ENCODE data around the gene UBR4.

UBR4 gene

DNA sequence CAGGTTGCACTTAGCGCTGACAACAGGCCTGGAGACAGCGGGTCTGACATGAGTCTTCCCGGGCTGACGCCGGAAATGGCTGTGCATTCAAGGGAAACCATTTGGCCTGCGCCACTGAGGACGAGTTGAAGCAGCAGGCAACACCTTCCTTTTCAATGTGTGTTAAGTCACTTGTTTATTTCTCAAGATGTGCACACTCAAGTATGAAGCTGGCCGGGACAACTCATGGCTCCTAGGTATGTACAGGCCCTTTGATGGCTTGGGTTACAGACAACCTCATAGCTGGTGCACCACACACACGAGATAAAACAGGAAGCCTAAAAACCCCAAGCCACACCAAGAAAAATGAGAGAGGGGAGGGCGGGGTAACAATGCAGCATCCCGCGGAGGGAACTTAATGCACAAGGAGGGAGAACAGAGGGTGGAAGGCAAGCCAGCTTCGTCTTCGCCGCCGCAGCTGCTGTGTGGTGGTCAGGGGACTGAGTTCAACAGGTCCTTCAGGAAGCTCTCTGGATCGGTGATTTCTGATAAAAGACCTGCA, 135.6 kb downstream of the UBR4 start:
- H4K20me1 ChIP-seq (ENCODE audit: insufficient read depth, low read length) = no peaks in the 10 kb centered on the region
- H3K4me3 ChIP-seq (ENCODE audit: low read length) = no peak overlapping the region
- no peaks in the 10 kb centered on the region; the same call in 1 of the 2 replicates for H3K36me3 ChIP-seq (replicated peaks; ENCODE audit: insufficient read depth, low read length)
- TF ChIP-seq EZH2phosphoT487 (IDR thresholded peaks at IDR 0.05; ENCODE audit: low read length) (no peak), EZH2 (optimal IDR thresholded peaks at IDR 0.05; ENCODE audit: low read depth, low read length) (no peak)
- TF ChIP-seq, protein P1, sequence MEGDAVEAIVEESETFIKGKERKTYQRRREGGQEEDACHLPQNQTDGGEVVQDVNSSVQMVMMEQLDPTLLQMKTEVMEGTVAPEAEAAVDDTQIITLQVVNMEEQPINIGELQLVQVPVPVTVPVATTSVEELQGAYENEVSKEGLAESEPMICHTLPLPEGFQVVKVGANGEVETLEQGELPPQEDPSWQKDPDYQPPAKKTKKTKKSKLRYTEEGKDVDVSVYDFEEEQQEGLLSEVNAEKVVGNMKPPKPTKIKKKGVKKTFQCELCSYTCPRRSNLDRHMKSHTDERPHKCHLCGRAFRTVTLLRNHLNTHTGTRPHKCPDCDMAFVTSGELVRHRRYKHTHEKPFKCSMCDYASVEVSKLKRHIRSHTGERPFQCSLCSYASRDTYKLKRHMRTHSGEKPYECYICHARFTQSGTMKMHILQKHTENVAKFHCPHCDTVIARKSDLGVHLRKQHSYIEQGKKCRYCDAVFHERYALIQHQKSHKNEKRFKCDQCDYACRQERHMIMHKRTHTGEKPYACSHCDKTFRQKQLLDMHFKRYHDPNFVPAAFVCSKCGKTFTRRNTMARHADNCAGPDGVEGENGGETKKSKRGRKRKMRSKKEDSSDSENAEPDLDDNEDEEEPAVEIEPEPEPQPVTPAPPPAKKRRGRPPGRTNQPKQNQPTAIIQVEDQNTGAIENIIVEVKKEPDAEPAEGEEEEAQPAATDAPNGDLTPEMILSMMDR (IDR thresholded peaks at IDR 0.05; ENCODE audit: low read length) = no peak
- no peak overlapping the region for H3K9ac ChIP-seq (ENCODE audit: low read length)
- no peaks in the 10 kb centered on the region for H3K79me2 ChIP-seq (ENCODE audit: low read length)
- H2AFZ ChIP-seq (ENCODE audit: low read length) = no peak overlapping the region
- no peak for DNase-seq
- no peaks in the 10 kb centered on the region for H3K4me1 ChIP-seq (ENCODE audit: low read length)
- H3K4me2 ChIP-seq (ENCODE audit: low read depth, low read length) = no peak overlapping the region
- H3K27me3 ChIP-seq (replicated peaks; ENCODE audit: insufficient read depth, low read length) = no peaks in the 10 kb centered on the region
- no peaks in the 10 kb centered on the region for H3K9me2 ChIP-seq (replicated peaks; ENCODE audit: insufficient read depth, low read length)
- no peaks in the 10 kb centered on the region for H3K9me3 ChIP-seq (replicated peaks; ENCODE audit: insufficient read depth, low read length)
- H3F3A ChIP-seq (ENCODE audit: insufficient read depth, low read length) = no peaks in the 10 kb centered on the region
- H3K27ac ChIP-seq (ENCODE audit: low read length) = no peak overlapping the region

DNA sequence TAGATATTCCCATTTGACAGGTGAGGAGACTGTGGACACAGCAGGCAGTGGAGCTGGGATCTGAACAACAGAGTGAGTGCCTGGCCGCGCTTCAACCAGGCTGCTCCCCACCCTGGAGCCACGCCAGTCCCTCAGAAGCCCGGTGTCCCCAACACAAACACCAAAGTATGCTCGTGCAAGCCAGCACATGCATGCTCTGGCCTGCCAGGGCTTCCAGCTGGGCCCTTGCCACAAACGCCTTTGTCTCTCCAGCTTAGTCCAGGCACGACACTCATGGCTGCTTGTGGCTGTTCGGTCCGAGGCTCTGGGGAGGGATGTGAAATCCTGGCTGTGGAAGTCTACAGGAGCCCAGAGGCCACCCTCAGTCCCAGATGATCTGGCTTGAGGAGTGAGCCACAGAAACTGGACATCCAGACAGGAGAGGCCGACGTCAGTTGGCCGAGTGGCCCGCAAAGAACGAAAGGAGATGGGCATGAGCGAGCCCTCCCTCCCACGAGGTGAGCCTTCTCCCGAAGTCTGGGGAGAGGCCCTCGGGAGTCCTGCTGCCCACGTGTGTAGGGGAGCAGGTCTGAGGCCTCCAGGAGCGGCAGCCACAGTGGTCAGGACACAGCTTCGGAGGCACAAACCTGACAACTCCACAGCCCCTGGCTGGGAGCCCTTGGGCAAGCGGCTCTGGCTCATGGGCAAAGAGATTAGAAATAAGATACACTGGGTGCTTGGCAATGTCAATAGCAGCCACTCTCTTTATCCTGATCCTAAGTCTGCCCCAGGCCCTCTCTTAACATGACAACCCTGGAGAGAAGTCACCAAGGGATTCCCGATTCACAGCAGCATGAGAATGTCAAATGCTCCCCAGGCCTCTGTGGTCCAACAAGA, 136.5 kb downstream of the UBR4 start:
- no peaks in the 10 kb centered on the region for H3K9me2 ChIP-seq (replicated peaks; ENCODE audit: insufficient read depth, low read length)
- H3K9ac ChIP-seq (ENCODE audit: low read length) = no peak overlapping the region
- H2AFZ ChIP-seq (ENCODE audit: low read length) = no peak overlapping the region
- H3K27me3 ChIP-seq (replicated peaks; ENCODE audit: insufficient read depth, low read length) = no peaks in the 10 kb centered on the region
- H3K27ac ChIP-seq (ENCODE audit: low read length) = no peak overlapping the region
- H3K4me1 ChIP-seq (ENCODE audit: low read length) = no peaks in the 10 kb centered on the region
- no peaks in the 10 kb centered on the region for H3F3A ChIP-seq (ENCODE audit: insufficient read depth, low read length)
- no peak overlapping the region for H3K4me3 ChIP-seq (ENCODE audit: low read length)
- H3K9me3 ChIP-seq (replicated peaks; ENCODE audit: insufficient read depth, low read length) = no peaks in the 10 kb centered on the region
- TF ChIP-seq EZH2 (optimal IDR thresholded peaks at IDR 0.05; ENCODE audit: low read depth, low read length) = no peak
- TF ChIP-seq, protein P1 (IDR thresholded peaks at IDR 0.05; ENCODE audit: low read length) = no peak
- no peak for TF ChIP-seq EZH2phosphoT487 (IDR thresholded peaks at IDR 0.05; ENCODE audit: low read length)
- DNase-seq = no peak
- no peaks in the 10 kb centered on the region for H3K79me2 ChIP-seq (ENCODE audit: low read length)
- H3K36me3 ChIP-seq (replicated peaks; ENCODE audit: insufficient read depth, low read length) = no peaks in the 10 kb centered on the region; the same call in 1 of the 2 replicates
- no peaks in the 10 kb centered on the region for H4K20me1 ChIP-seq (ENCODE audit: insufficient read depth, low read length)
- no peak overlapping the region for H3K4me2 ChIP-seq (ENCODE audit: low read depth, low read length)

DNA sequence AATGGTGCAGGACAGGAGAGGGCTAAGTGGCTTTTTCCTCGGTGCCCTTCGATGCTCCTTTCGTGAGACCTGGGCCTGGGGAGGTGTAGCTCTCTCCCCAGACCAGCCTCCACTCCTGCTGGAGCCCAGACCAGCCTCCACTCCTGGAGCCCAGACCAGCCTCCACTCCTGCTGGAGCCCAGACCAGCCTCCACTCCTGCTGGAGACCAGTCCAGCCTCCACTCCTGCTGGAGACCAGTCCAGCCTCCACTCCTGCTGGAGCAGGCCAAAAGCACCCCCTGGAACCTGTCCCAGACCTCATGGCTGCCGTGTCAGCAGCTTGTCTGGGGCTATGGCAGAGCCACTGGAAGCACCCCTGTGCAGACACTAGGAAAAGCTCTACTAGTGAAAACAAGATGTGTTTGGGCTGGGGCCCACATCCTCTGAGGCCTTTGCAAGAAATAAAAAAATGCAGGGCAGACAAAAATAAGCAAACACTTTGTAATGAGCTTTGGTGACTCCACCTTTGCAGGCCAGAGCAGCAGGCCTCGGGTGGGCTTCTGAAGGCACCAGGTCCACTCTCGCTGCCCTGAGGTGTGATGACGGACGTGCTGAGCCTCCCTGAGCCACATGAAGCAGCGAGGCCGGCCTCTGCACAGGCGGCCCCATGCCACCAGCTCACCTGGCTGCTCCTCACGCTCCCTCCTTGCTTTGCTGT, 137.6 kb downstream of the UBR4 start:
- Histone ChIP-seq H3K9me2 (replicated peaks; ENCODE audit: insufficient read depth, low read length) (no peaks in the 10 kb centered on the region), H3K79me2 (ENCODE audit: low read length) (no peaks in the 10 kb centered on the region), H3K27me3 (replicated peaks; ENCODE audit: insufficient read depth, low read length) (no peaks in the 10 kb centered on the region), H3K4me2 (ENCODE audit: low read depth, low read length) (no peak overlapping the region), H3K4me3 (ENCODE audit: low read length) (no peak overlapping the region), H3F3A (ENCODE audit: insufficient read depth, low read length) (no peaks in the 10 kb centered on the region), H3K4me1 (ENCODE audit: low read length) (peaks cover 3% of the 10 kb centered on the region; the same call in 1 of the 2 replicates), H2AFZ (ENCODE audit: low read length) (no peak overlapping the region), H3K36me3 (replicated peaks; ENCODE audit: insufficient read depth, low read length) (no peaks in the 10 kb centered on the region; the same call in 1 of the 2 replicates), H4K20me1 (ENCODE audit: insufficient read depth, low read length) (no peaks in the 10 kb centered on the region), H3K27ac (ENCODE audit: low read length) (no peak overlapping the region), H3K9me3 (replicated peaks; ENCODE audit: insufficient read depth, low read length) (no peaks in the 10 kb centered on the region), H3K9ac (ENCODE audit: low read length) (no peak overlapping the region)
- no peak for DNase-seq
- TF ChIP-seq EZH2 (optimal IDR thresholded peaks at IDR 0.05; ENCODE audit: low read depth, low read length) = no peak
- TF ChIP-seq, protein P1 (IDR thresholded peaks at IDR 0.05; ENCODE audit: low read length) = no peak
- TF ChIP-seq EZH2phosphoT487 (IDR thresholded peaks at IDR 0.05; ENCODE audit: low read length) = no peak
